Natural killer cell (primary cell): ENCODE results near the gene LIPH. TPM values are rescaled to one million over a fixed set of nuclear protein-coding genes. Genes with fewer than 3 reads are reported as not detected.
"Not testable (repeated sequence)": the region's sequence is repeated elsewhere in the genome, so short reads cannot be mapped to it uniquely, and the experiment has no call there.

Experiments
- ATAC-seq, 3 donors: fragments of 150-1000 bp in 2 of 3; fragments of 200-7000 bp in 1 of 3; cut with Tn5 transposase; 1 replicate in 1 of 3; 2 replicates in 2 of 3; pipeline ENCODE4 v1.10.0; 2021; ENCODE audit warnings: mild to moderate bottlenecking in 2 of 3, moderate library complexity in 2 of 3
- DNase-seq, 2 donors: peaks; one replicate each; pipeline versions ENCODE4 v3.0.0 to v3.0.0-alpha.2; 2013 to 2021; ENCODE audit warnings: mixed read lengths in 1 of 2
- H3K27ac ChIP-seq: one replicate; pipeline ENCODE4 v1.5.1; 2013; ENCODE audit warnings: mild to moderate bottlenecking, low read length
- H3K27me3 ChIP-seq: one replicate; pipeline ENCODE4 v1.6.1; 2013; ENCODE audit warnings: low read length; ENCODE audit not compliant: control insufficient read depth, insufficient read depth
- H3K36me3 ChIP-seq: one replicate; pipeline ENCODE4 v1.6.1; 2013; ENCODE audit warnings: low read length; ENCODE audit not compliant: control insufficient read depth, insufficient read depth
- H3K4me1 ChIP-seq: one replicate; pipeline ENCODE4 v1.6.1; 2013; ENCODE audit warnings: low read length; ENCODE audit not compliant: control insufficient read depth, insufficient read depth
- H3K4me3 ChIP-seq: one replicate; pipeline ENCODE4 v1.5.1; 2013; ENCODE audit warnings: low read length
- H3K9me3 ChIP-seq: one replicate; pipeline ENCODE4 v1.6.1; 2013; ENCODE audit warnings: low read length; ENCODE audit not compliant: control insufficient read depth, insufficient read depth
- H3K27ac Mint-ChIP-seq, 2 donors: one replicate each; pipeline ENCODE4 v1.8.0; 2022; ENCODE audit warnings: mild to moderate bottlenecking in 2 of 2, mixed read lengths in 2 of 2, moderate library complexity in 1 of 2
- H3K27me3 Mint-ChIP-seq, 2 donors: one replicate each; pipeline ENCODE4 v1.8.0; 2022; ENCODE audit warnings: low read depth in 2 of 2, mixed read lengths in 2 of 2
- H3K36me3 Mint-ChIP-seq: one replicate; pipeline ENCODE4 v1.8.0; 2022; ENCODE audit warnings: mixed read lengths
- H3K4me1 Mint-ChIP-seq, 2 donors: one replicate each; pipeline ENCODE4 v1.8.0; 2022; ENCODE audit warnings: mixed read lengths in 2 of 2
- H3K4me3 Mint-ChIP-seq: one replicate; pipeline ENCODE4 v1.8.0; 2022; ENCODE audit warnings: mild to moderate bottlenecking, moderate library complexity, mixed read lengths
- H3K9me3 Mint-ChIP-seq, 2 donors: one replicate each; pipeline ENCODE4 v1.8.0; 2022; ENCODE audit warnings: mixed read lengths in 2 of 2
- CTCF ChIP-seq: fragments of 200-600 bp; IDR thresholded peaks from one replicate; pipeline ENCODE4 v1.8.0; 2022; ENCODE audit warnings: antibody characterized with exemption
- WGBS: methylation state at CpG from one replicate; pipeline ENCODE4 v1.1.7; 2013; ENCODE audit warnings: missing lambda C conversion rate; ENCODE audit not compliant: insufficient coverage; 5-methylcytosine and 5-hydroxymethylcytosine counted together
- intact Hi-C: fragments of 100-400 bp; cut with micrococcal nuclease; formaldehyde crosslinking; loops from one replicate; pipeline ENCODE4 v1.14.2; 2022
- total RNA-seq, 4 donors: library from RNA; stranded (reverse); fragments of 120-200 nt in 1 of 4; gene quantifications; one replicate each; pipeline versions ENCODE4 v1.2.3 to v1.2.4, GENCODE V29; 2013 to 2022

Gene LIPH
- total RNA-seq, 3 donors from 2014 or later (not counting 1 experiment from before 2014, with no cell fraction given) = 0.09 to 0.16 TPM; not detected in 1

DNA sequence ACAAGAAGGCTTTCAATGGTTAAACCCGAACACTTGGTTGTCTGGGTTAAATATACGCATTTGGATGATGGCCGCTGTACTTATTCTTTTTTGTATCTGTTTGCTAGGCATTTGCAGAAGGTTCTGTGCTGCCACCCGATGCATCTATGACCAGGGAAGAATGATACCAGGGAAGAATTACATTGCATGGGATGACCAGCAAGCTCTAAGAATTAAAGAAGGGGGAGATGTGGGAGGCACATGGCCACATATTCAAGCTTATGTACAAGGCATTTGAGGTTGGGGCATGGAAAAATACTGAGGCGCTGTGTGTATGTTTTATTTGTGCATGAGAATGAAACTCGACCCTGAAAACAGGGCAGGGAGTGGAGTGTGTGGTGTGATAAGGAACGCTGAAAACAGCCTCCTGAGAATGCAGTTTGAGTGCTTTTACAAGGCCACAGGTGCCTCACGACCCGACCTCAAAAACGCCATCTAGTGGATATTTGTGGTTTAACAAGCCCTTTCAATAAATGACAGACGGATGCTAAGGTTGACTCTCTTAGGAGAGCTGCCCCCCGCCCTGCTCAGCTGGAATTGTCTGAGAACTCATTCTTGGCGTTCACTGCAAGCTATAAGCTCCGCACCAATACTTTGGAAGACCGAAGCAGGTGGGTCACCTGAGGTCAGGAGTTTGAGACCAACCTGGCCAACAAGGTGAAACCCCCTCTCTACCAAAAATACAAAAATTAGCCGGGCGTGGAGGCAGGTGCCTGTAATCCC lies 22.9 kb upstream of the LIPH start:
- intact Hi-C loops = loop anchor here (2.0 kb wide), 1 partner anchor 220 kb away; no protein-coding TSS in a partner anchor
- H3K4me1 ChIP-seq, H3K36me3 Mint-ChIP-seq, H3K36me3 ChIP-seq, H3K4me1 Mint-ChIP-seq, H3K4me3 ChIP-seq, H3K9me3 Mint-ChIP-seq, H3K27me3 Mint-ChIP-seq, H3K27ac Mint-ChIP-seq, H3K27me3 ChIP-seq, H3K4me3 Mint-ChIP-seq, H3K9me3 ChIP-seq, H3K27ac ChIP-seq: not testable (repeated sequence)
- TF ChIP-seq CTCF = peak; percentile 64
- WGBS = 33% methylated on average over 17 of the region's 17 CpGs
- DNase-seq (peak in 1 of 2 donors; percentile 84), ATAC-seq (peak; percentile 81 to 100 (median 93))

GRCh38 chr3:185572183-185572582 lies 19.8 kb upstream of the LIPH start:
- H3K27me3 Mint-ChIP-seq = no peaks in the 10 kb centered on the region
- intact Hi-C loops = no loop called here

GRCh38 chr3:185561958-185562357 lies 9.6 kb upstream of the LIPH start:
- H3K4me1 ChIP-seq = peaks cover 17% of the 10 kb centered on the region
- intact Hi-C loops = no loop called here
- DNase-seq (no peak), ATAC-seq (peak in 2 of 3 donors; percentile 57 to 61)
- H3K27me3 ChIP-seq = no peaks in the 10 kb centered on the region
- 13% methylated on average over 3 of the region's 5 CpGs for WGBS
- no peaks in the 10 kb centered on the region for H3K9me3 Mint-ChIP-seq
- peaks cover 10 to 25% of the 10 kb centered on the region in 2 donors for H3K4me1 Mint-ChIP-seq
- no peaks in the 10 kb centered on the region for H3K36me3 ChIP-seq
- H3K9me3 ChIP-seq = no peaks in the 10 kb centered on the region
- no peaks in the 10 kb centered on the region for H3K36me3 Mint-ChIP-seq
- H3K4me3 ChIP-seq = no peak overlapping the region
- H3K27ac Mint-ChIP-seq = peak overlapping the region in 1 of 2 donors; percentile 71
- peak overlapping the region; percentile 17 for H3K4me3 Mint-ChIP-seq
- H3K27me3 Mint-ChIP-seq = peaks cover 0 to 3% of the 10 kb centered on the region in 2 donors
- peak overlapping the region; percentile 22 for H3K27ac ChIP-seq
- TF ChIP-seq CTCF = no peak

More at GRCh38 chr3:185572183-185572582, 19.8 kb upstream of the LIPH start:
- no peak for TF ChIP-seq CTCF
- Histone ChIP-seq H3K9me3 (no peaks in the 10 kb centered on the region), H3K27ac (no peak overlapping the region), H3K36me3 (no peaks in the 10 kb centered on the region), H3K4me3 (no peak overlapping the region), H3K4me1 (peaks cover 4% of the 10 kb centered on the region), H3K27me3 (no peaks in the 10 kb centered on the region)
- 44% methylated on average over 5 of the region's 5 CpGs for WGBS
- Mint-ChIP-seq H3K27ac (no peak overlapping the region), H3K4me3 (no peak overlapping the region), H3K36me3 (peaks cover 9% of the 10 kb centered on the region), H3K9me3 (peaks cover 0 to 4% of the 10 kb centered on the region in 2 donors), H3K4me1 (peaks cover 8 to 9% of the 10 kb centered on the region in 2 donors)
- no peak for ATAC-seq
- no peak for DNase-seq
